Pancreas (tissue), 10 donors: ENCODE measurements around the gene FAP. TPM values are rescaled to one million over a fixed set of nuclear protein-coding genes. Genes with fewer than 3 reads are reported as not detected.

ENCODE experiments used
- ATAC-seq, 4 donors: fragments of 200-7000 bp; cut with Tn5 transposase; one replicate each; pipeline versions ENCODE4 v1.8.0 to v1.9.1; 2020; ENCODE audit warnings: mild to moderate bottlenecking in 4 of 4, moderate library complexity in 4 of 4
- DNase-seq, 6 donors: peaks; one replicate each; pipeline ENCODE4 v3.0.0-alpha.2; 2020
- FAIRE-seq: peaks from 2 replicates; lab custom pipeline; 2012; peaks lifted over from hg19 to GRCh38; lab: Jason Lieb, UNC
- H3K27ac ChIP-seq, 4 donors: fragments of 200-600 bp; sonication (generic); 1 replicate in 3 of 4; 2 replicates in 1 of 4; pipeline versions ENCODE4 v1.5.0 to v1.8.0; 2020
- H3K27me3 ChIP-seq, 4 donors: fragments of 200-600 bp; one replicate each; pipeline ENCODE4 v1.8.0; 2021
- H3K36me3 ChIP-seq, 3 donors: fragments of 200-600 bp; sonication (generic) in 1 of 3; one replicate each; pipeline versions ENCODE4 v1.5.0 to v1.8.0; 2020 to 2021
- H3K4me1 ChIP-seq, 3 donors: fragments of 200-600 bp; one replicate each; pipeline ENCODE4 v1.8.0; 2021
- H3K4me3 ChIP-seq, 4 donors: fragments of 200-600 bp; sonication (generic) in 2 of 4; one replicate each; pipeline versions ENCODE4 v1.5.0 to v1.8.0; 2020 to 2021
- H3K9me3 ChIP-seq, 4 donors: fragments of 200-600 bp; one replicate each; pipeline ENCODE4 v1.8.0; 2021
- WGBS, 2 donors: extraction: QIAGEN DNeasy Blood & Tissue Kit; methylation state at CpG; one replicate each; pipeline ENCODE4 v1.1.7; 2013; 5-methylcytosine and 5-hydroxymethylcytosine counted together
- intact Hi-C, 3 donors: fragments of 100-400 bp; cut with DNase I; formaldehyde crosslinking; loops; one replicate each; pipeline versions ENCODE4 v1.11.1 to v1.14.2; 2022
- polyA plus RNA-seq, 2 donors: library from polyadenylated mRNA; stranded (reverse); fragments of 200-250 nt; gene quantifications; one replicate each; pipeline ENCODE4 v1.2.3, GENCODE V29; 2013
- total RNA-seq, 6 donors: library from RNA; stranded (reverse); fragmentation: NEBNext Ultra II Directional in 4 of 6; extraction: Animal tissue kit (Norgen Biotek cat#: 25700) in 4 of 6; gene quantifications; one replicate each; pipeline versions ENCODE4 v1.2.1 to v1.2.4, GENCODE V29; 2021 to 2023
- TF ChIP-seq, protein P1 (sequence below), 4 donors: fragments of 200-600 bp; sonication (generic) in 3 of 4; IDR thresholded peaks; one replicate each; pipeline versions ENCODE4 v1.5.0 to v1.8.0; 2021; ENCODE audit warnings: antibody characterized with exemption in 4 of 4
- donor health status: healthy with polysubstance abuse.
- donor health status: DM: no; HTN: no; CAD: no; lungs with moderate emphysema.
- donor health status: DM: no; HTN: no; CAD: no.
- donor health status: control.
- donor health status: control.
- donor health status: Bipolar disorder and iron deficiency.
- donor health status: DM: yes; HTN: yes; CAD: no.
- donor health status: DM: no; HTN: no; CAD: no.
- donor health status: DM: no; HTN: no; CAD: no.
- donor health status: DM: yes; HTN: yes; CAD: no.

The FAP gene
- total and polyA plus RNA-seq, 8 donors = 0.98 to 38.1 (median 8.4) TPM

DNA sequence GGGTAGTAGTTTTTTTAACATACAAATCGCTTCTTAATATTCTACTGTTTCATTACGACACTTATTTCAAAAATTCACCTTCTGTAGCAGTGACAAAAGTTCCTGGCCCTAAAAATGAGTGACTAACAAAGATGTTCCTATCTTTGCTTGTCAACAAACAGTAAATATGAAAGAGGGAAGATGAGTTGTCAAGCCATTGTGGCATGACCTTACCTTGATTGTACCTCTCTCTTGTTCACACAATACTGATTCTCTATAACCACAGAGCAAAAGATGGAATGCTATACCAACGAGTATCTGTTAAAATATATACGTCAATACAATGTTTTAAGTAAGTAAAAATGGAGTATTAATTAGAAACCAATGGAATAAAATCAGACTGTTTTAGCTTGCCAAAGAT lies 76.5 kb downstream of the FAP start:
- FAIRE-seq = no peak
- TF ChIP-seq, protein P1, sequence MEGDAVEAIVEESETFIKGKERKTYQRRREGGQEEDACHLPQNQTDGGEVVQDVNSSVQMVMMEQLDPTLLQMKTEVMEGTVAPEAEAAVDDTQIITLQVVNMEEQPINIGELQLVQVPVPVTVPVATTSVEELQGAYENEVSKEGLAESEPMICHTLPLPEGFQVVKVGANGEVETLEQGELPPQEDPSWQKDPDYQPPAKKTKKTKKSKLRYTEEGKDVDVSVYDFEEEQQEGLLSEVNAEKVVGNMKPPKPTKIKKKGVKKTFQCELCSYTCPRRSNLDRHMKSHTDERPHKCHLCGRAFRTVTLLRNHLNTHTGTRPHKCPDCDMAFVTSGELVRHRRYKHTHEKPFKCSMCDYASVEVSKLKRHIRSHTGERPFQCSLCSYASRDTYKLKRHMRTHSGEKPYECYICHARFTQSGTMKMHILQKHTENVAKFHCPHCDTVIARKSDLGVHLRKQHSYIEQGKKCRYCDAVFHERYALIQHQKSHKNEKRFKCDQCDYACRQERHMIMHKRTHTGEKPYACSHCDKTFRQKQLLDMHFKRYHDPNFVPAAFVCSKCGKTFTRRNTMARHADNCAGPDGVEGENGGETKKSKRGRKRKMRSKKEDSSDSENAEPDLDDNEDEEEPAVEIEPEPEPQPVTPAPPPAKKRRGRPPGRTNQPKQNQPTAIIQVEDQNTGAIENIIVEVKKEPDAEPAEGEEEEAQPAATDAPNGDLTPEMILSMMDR (IDR thresholded peaks at IDR 0.05) = no peak
- H3K9me3 ChIP-seq = no peaks in the 10 kb centered on the region

DNA sequence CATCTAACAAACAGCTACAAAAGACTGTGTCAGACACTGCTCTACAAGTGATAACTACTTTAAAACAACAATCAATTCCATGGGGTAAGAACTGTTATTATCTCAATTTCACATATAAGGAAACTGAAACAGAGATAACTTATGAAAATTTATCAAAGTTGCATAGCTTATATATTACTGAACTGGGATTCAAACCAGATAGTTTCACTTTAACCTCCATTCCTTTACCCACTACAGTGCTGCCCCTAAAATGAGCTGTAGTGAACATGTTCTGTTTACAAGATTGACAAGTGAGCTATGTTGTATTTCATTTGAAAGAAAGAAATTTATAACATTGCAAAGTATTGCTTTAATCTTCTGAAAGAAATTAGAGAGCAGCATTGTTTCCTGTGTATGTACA lies 77.1 kb downstream of the FAP start:
- H3K4me1 ChIP-seq = no peaks in the 10 kb centered on the region
- H3K9me3 ChIP-seq = no peaks in the 10 kb centered on the region
- no peak overlapping the region for H3K27ac ChIP-seq
- intact Hi-C loops = no loop called here
- DNase-seq (no peak), FAIRE-seq (no peak), ATAC-seq (no peak)
- no peaks in the 10 kb centered on the region for H3K36me3 ChIP-seq
- TF ChIP-seq, protein P1 (IDR thresholded peaks at IDR 0.05) = no peak
- H3K27me3 ChIP-seq = peaks cover 0 to 6% (median 0%) of the 10 kb centered on the region in 4 donors
- no peak overlapping the region for H3K4me3 ChIP-seq

More for the DNA sequence above, 76.5 kb downstream of the FAP start:
- Histone ChIP-seq H3K27ac (no peak overlapping the region), H3K36me3 (no peaks in the 10 kb centered on the region), H3K4me1 (no peaks in the 10 kb centered on the region), H3K27me3 (peaks cover 0 to 6% (median 0%) of the 10 kb centered on the region in 4 donors), H3K4me3 (no peak overlapping the region)
- 69 to 80% methylated on average over 4 of the region's 4 CpGs for WGBS, 2 donors
- ATAC-seq (no peak), DNase-seq (no peak)
- intact Hi-C loops = no loop called here

DNA sequence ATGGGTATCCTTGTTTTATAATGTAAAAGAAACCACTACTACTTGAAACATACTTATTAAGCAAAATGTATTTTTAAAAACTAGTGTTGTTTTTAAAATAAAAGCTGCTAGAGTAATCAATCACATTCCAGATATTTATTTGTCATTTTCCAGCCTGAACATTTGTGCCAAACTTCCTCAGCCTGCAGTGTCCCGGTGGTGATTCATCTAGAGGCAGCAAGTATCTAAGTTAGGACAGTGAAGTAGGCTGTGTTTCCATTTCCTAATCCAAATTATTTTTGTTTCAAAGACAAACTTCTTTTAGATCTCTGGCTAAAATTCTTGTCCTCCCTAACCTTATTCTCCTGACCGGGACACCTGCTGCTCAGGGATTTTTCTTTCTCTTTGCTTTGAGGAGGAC lies 78.4 kb downstream of the FAP start:
- ATAC-seq (no peak), DNase-seq (no peak), FAIRE-seq (no peak)
- H3K4me3 ChIP-seq = no peak overlapping the region
- peaks cover 0 to 6% (median 0%) of the 10 kb centered on the region in 4 donors for H3K27me3 ChIP-seq
- H3K9me3 ChIP-seq = no peaks in the 10 kb centered on the region
- intact Hi-C loops = no loop called here
- H3K36me3 ChIP-seq = no peaks in the 10 kb centered on the region
- no peak overlapping the region for H3K27ac ChIP-seq
- 64 to 65% methylated on average over 2 of the region's 2 CpGs for WGBS, 2 donors
- TF ChIP-seq, protein P1 (IDR thresholded peaks at IDR 0.05) = no peak
- H3K4me1 ChIP-seq = no peaks in the 10 kb centered on the region

- ATAC-seq = peak in 1 of 4 donors; percentile 41
Measured at GRCh38 chr2:162159446-162159845, 83.8 kb downstream of the FAP start.

GRCh38 chr2:162156149-162156548 lies 87.1 kb downstream of the FAP start:
- Histone ChIP-seq H3K9me3 (no peaks in the 10 kb centered on the region), H3K27ac (no peak overlapping the region), H3K4me1 (no peaks in the 10 kb centered on the region), H3K4me3 (no peak overlapping the region), H3K36me3 (no peaks in the 10 kb centered on the region), H3K27me3 (no peaks in the 10 kb centered on the region)
- no peak for ATAC-seq
- FAIRE-seq = no peak
- WGBS, 2 donors = 59 to 61% methylated on average over 3 of the region's 3 CpGs
- intact Hi-C loops = no loop called here
- no peak for DNase-seq
- TF ChIP-seq, protein P1 (IDR thresholded peaks at IDR 0.05) = no peak

More at GRCh38 chr2:162159446-162159845, 83.8 kb downstream of the FAP start:
- no peaks in the 10 kb centered on the region for H3K27me3 ChIP-seq
- TF ChIP-seq, protein P1 (IDR thresholded peaks at IDR 0.05) = no peak
- no peaks in the 10 kb centered on the region for H3K36me3 ChIP-seq
- DNase-seq (no peak), FAIRE-seq (no peak)
- H3K27ac ChIP-seq = no peak overlapping the region
- WGBS, 2 donors = 59 to 72% methylated on average over 6 of the region's 6 CpGs
- no peak overlapping the region for H3K4me3 ChIP-seq
- no peaks in the 10 kb centered on the region for H3K9me3 ChIP-seq
- no peaks in the 10 kb centered on the region for H3K4me1 ChIP-seq
- intact Hi-C loops = no loop called here
